T-helper 1 cell (primary cell): ENCODE measurements around the gene VPS54.

Source experiments
- DNase-seq, 5 donors: peaks; one replicate each; pipeline ENCODE4 v3.0.0-alpha.2; 2012 to 2020
- total RNA-seq, 4 donors: gene quantifications; one replicate each; lab custom pipeline; 2026; lab: John Stamatoyannopoulos, UW

The VPS54 gene
- 39.6 to 57.7 (median 49.0) reads per million in 4 donors for total RNA-seq

- peak; percentile 33 to 61 (median 42) for DNase-seq
Measured at GRCh38 chr2:64019083-64019974, at the start of gene VPS54. TSS of gene VPS54 (minus strand) at chr2:64019428. CDS start at chr2:63983999, 35,429 bp downstream.

- DNase-seq, result no peak
Measured at GRCh38 chr2:64067326-64067725, 48.1 kb upstream of the VPS54 start.

- DNase-seq, result no peak
Measured at GRCh38 chr2:64065516-64065915, 46.3 kb upstream of the VPS54 start.

GRCh38 chr2:64063924-64064331, 44.7 kb upstream of the VPS54 start:
- DNase-seq, result no peak

- no peak for DNase-seq
Measured at GRCh38 chr2:64063454-64063853, 44.2 kb upstream of the VPS54 start.

GRCh38 chr2:64062840-64063239, 43.6 kb upstream of the VPS54 start:
- no peak for DNase-seq

GRCh38 chr2:64059270-64059669, 40.0 kb upstream of the VPS54 start:
- DNase-seq, result no peak

GRCh38 chr2:64056021-64056420, 36.8 kb upstream of the VPS54 start:
- no peak for DNase-seq

- no peak for DNase-seq
Measured at GRCh38 chr2:64054161-64054915, 35.1 kb upstream of the VPS54 start.

GRCh38 chr2:64052463-64053241, 33.4 kb upstream of the VPS54 start:
- DNase-seq, result peak in 1 of 5 donors; percentile 39

GRCh38 chr2:64049633-64050220, 30.5 kb upstream of the VPS54 start:
- DNase-seq, result peak; percentile 16 to 84 (median 45)

- no peak for DNase-seq
Measured at GRCh38 chr2:64045938-64046337, 26.7 kb upstream of the VPS54 start.

- no peak for DNase-seq
Measured at GRCh38 chr2:64040161-64040560, 20.9 kb upstream of the VPS54 start.

GRCh38 chr2:64036034-64036705, 16.9 kb upstream of the VPS54 start:
- DNase-seq, result peak in 1 of 5 donors; percentile 86

GRCh38 chr2:64035072-64035942, 16.1 kb upstream of the VPS54 start:
- peak in 1 of 5 donors; percentile 79 for DNase-seq

- DNase-seq, result no peak
Measured at GRCh38 chr2:64029116-64029665, 10.0 kb upstream of the VPS54 start.

- DNase-seq, result peak in 1 of 5 donors; percentile 43
Measured at GRCh38 chr2:64025741-64026140, 6.5 kb upstream of the VPS54 start.

- DNase-seq, result no peak
Measured at GRCh38 chr2:64024259-64024949, 5.2 kb upstream of the VPS54 start.

- DNase-seq, result no peak
Measured at GRCh38 chr2:64023485-64024258, 4.4 kb upstream of the VPS54 start.
